ENCODE data around the gene BST2.

The BST2 gene

DNA sequence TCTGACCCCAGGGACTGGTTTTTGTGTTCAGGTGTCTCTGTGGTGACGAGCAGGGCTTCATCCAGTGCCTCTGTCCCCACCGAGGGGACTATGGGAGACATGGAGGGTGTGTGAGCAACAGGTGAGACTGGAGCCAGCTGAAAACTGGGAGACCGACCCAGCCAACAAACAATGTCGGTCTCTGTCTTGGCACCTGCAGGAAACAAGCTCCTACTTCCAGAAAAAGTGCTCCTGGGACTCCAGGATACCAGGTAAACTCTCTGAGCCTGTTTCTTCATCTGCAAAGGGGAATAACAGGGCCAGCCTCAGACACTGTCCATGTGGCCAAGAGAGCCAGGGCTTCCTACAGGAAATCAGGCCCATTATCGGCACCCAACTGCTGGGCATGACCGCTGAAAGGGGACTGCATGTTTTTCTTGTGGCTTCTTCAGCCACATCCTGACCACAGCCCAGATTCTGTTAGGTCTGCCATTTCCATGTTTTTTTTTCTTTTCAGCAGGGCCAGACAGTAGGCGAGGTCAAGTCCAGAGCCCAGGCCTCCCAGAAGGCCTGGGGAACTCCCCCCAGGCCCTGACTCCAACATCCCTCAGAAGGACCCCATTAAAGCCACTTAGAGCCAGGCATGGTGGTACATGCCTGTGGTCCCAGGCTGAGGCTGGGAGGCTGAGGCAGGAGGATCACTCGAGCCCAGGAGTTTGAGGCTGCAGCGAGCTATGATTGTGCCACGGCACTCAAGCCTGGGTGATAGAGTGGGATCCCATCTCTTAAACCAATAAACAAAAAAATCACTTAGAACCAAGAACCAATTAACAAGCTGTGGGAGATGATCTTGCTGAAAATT, 836 bp upstream of the BST2 start:
- H3K36me3 ChIP-seq: no peaks in the 10 kb centered on the region
- peak overlapping the region in 1 of 2 donors; percentile 25 for H3K27ac ChIP-seq
- intact Hi-C loops (cut with DNase I; ENCODE audit: low total_unique reads): no loop called here
- peaks cover 0 to 15% of the 10 kb centered on the region in 2 donors for H3K27me3 ChIP-seq
- H3K4me3 ChIP-seq: peak overlapping the region; percentile 29 to 41
- no peak for DNase-seq
- no peak for TF ChIP-seq CTCF (IDR thresholded peaks at IDR 0.05)
- H3K4me1 ChIP-seq: peaks cover 0 to 9% (median 0%) of the 10 kb centered on the region in 4 donors
- H3K9me3 ChIP-seq: no peaks in the 10 kb centered on the region

DNA sequence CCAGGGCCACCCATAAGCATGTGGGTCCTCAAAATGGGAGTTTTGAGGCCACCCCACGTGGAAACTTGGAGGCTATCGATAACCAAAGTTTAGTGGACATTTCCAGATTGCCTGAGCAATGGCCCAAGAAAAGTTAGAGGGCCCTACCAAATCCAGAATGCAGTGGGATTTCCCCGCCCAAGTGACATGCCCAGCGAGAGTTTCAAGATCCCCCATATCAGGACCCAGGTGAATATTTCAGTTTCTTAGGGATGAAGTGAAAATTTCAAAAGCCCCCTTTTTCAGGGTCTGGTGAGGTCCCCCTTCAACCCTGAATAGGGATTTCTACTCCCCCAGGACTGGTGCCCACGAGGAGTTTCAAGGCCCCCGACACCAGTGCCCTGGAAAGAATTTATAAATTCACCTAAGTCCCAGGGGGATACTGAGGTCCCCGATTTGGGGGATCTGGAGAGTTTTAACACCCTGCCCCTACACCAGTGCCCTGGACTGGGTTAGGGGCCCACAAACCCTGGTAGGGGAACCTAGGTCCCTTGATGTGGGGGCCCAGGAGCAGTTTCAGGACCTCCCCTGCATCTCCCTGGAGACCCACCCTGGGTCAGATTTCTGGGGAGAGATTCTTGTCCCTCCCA, 695 bp downstream of the BST2 start:
- Histone ChIP-seq H3K4me1 (peaks cover 0 to 9% (median 0%) of the 10 kb centered on the region in 4 donors), H3K36me3 (no peaks in the 10 kb centered on the region), H3K27ac (peak overlapping the region in 1 of 2 donors; percentile 25), H3K9me3 (no peaks in the 10 kb centered on the region), H3K4me3 (peak overlapping the region; percentile 28 to 41), H3K27me3 (peaks cover 0 to 23% of the 10 kb centered on the region in 2 donors)
- intact Hi-C loops (cut with DNase I; ENCODE audit: low total_unique reads): no loop called here
- TF ChIP-seq CTCF (IDR thresholded peaks at IDR 0.05): no peak
- DNase-seq: no peak

- H3K4me3 ChIP-seq: no peak overlapping the region
- TF ChIP-seq CTCF (IDR thresholded peaks at IDR 0.05): no peak
- intact Hi-C loops (cut with DNase I; ENCODE audit: low total_unique reads): no loop called here
Measured at GRCh38 chr19:17404015-17404414, 1.4 kb downstream of the BST2 start.

GRCh38 chr19:17402982-17403855, 2.2 kb downstream of the BST2 start:
- peaks cover 0 to 9% (median 0%) of the 10 kb centered on the region in 4 donors for H3K4me1 ChIP-seq

More at GRCh38 chr19:17404015-17404414, 1.4 kb downstream of the BST2 start:
- DNase-seq: no peak
- Histone ChIP-seq H3K27me3 (peaks cover 0 to 23% of the 10 kb centered on the region in 2 donors), H3K4me1 (peaks cover 0 to 9% (median 0%) of the 10 kb centered on the region in 4 donors), H3K9me3 (no peaks in the 10 kb centered on the region), H3K36me3 (no peaks in the 10 kb centered on the region), H3K27ac (no peak overlapping the region)

More at GRCh38 chr19:17402982-17403855, 2.2 kb downstream of the BST2 start:
- peaks cover 0 to 23% of the 10 kb centered on the region in 2 donors for H3K27me3 ChIP-seq
- H3K27ac ChIP-seq: no peak overlapping the region
- H3K4me3 ChIP-seq: no peak overlapping the region
- intact Hi-C loops (cut with DNase I; ENCODE audit: low total_unique reads): no loop called here
- no peak for DNase-seq
- TF ChIP-seq CTCF (IDR thresholded peaks at IDR 0.05): no peak
- H3K36me3 ChIP-seq: no peaks in the 10 kb centered on the region
- H3K9me3 ChIP-seq: no peaks in the 10 kb centered on the region
